GM18861 (cell line): Measurements from ENCODE around the gene MAEL.
"Not testable (repeated sequence)": the region's sequence is repeated elsewhere in the genome, so short reads cannot be mapped to it uniquely, and the experiment has no call there.

Experiments used
- ATAC-seq: cut with Tn5 transposase; IDR thresholded peaks from one replicate; pipeline ENCODE4 v1.9.1; 2021; ENCODE audit not compliant: unreplicated experiment

MAEL gene

GRCh38 chr1:166977951-166978350 is 11.1 kb upstream of the MAEL start:
- no peak for ATAC-seq

- peak; percentile 62 for ATAC-seq
Observed at GRCh38 chr1:166978821-166979220, 10.3 kb upstream of the MAEL start.

- ATAC-seq = no peak
Observed at GRCh38 chr1:166980383-166980782, 8.7 kb upstream of the MAEL start.

GRCh38 chr1:166980818-166981217 is 8.3 kb upstream of the MAEL start:
- ATAC-seq = no peak

GRCh38 chr1:166981589-166981988 is 7.5 kb upstream of the MAEL start:
- no peak for ATAC-seq

- no peak for ATAC-seq
Observed at GRCh38 chr1:166999075-166999474, 10.0 kb downstream of the MAEL start.

- ATAC-seq = peak; percentile 56
Observed at GRCh38 chr1:166999500-167000055, 10.5 kb downstream of the MAEL start.

GRCh38 chr1:167000546-167000945 is 11.5 kb downstream of the MAEL start:
- ATAC-seq = no peak

- ATAC-seq = no peak
Observed at GRCh38 chr1:167002354-167002753, 13.3 kb downstream of the MAEL start.

GRCh38 chr1:167003711-167004110 is 14.6 kb downstream of the MAEL start:
- ATAC-seq = peak; percentile 38

- no peak for ATAC-seq
Observed at GRCh38 chr1:167011560-167012191, 22.6 kb downstream of the MAEL start.

GRCh38 chr1:167012570-167012969 is 23.5 kb downstream of the MAEL start:
- ATAC-seq = no peak

GRCh38 chr1:167013108-167013929 is 24.2 kb downstream of the MAEL start:
- no peak for ATAC-seq

- no peak for ATAC-seq
Observed at GRCh38 chr1:167016100-167016750, 27.1 kb downstream of the MAEL start.

GRCh38 chr1:167022384-167022783 is 33.3 kb downstream of the MAEL start:
- peak; percentile 93 for ATAC-seq

- ATAC-seq = not testable (repeated sequence)
Observed at GRCh38 chr1:167029553-167029952, 40.5 kb downstream of the MAEL start.

GRCh38 chr1:167033646-167034045 is 44.6 kb downstream of the MAEL start:
- no peak for ATAC-seq

- peak; percentile 98 for ATAC-seq
Observed at GRCh38 chr1:167043752-167044488, 54.8 kb downstream of the MAEL start.

- ATAC-seq = no peak
Observed at GRCh38 chr1:167051907-167052306, 62.8 kb downstream of the MAEL start.

GRCh38 chr1:167052389-167052788 is 63.3 kb downstream of the MAEL start:
- no peak for ATAC-seq

GRCh38 chr1:167054531-167054930 is 65.5 kb downstream of the MAEL start:
- no peak for ATAC-seq
